ENCODE measurements around the gene PLEKHO2. TPM values are rescaled to one million over a fixed set of nuclear protein-coding genes. Genes with fewer than 3 reads are reported as not detected.

The PLEKHO2 gene
- total and polyA plus RNA-seq, 2 donors (not counting 3 experiments of a cell fraction or from before 2014, with no cell fraction given): 21.9 to 24.9 TPM

DNA sequence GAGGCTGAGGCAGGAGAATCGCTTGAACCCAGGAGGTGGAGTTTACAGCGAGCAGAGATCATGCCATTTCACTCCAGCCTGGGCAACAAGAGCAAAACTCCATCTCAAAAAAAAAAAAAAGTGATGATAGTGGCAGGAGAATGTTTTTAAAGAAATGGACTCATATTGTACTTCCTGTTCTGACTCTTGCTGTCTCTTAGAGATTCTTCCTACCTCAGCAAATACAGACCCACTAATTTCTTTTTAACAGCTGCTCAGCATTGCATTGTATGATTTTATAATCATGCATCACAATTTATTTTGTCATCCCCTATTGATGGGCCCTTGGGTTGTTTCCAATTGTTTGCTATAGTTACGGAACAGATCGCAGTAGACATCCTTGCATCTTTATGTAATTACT is 61.1 kb downstream of the PLEKHO2 start:
- Histone ChIP-seq H3K9me3 (replicated peaks; ENCODE audit: control insufficient read depth, insufficient read depth, low read length) (no peaks in the 10 kb centered on the region), H3K9me1 (replicated peaks; ENCODE audit: control insufficient read depth, extremely low read depth, insufficient read depth, low read length) (no peaks in the 10 kb centered on the region), H3K79me2 (ENCODE audit: control insufficient read depth, insufficient read depth, low read length) (no peaks in the 10 kb centered on the region), H3K9ac (replicated peaks; ENCODE audit: extremely low read depth, insufficient read depth, low read length) (no peak overlapping the region), H2AFZ (ENCODE audit: low read depth, low read length) (no peak overlapping the region), H3K4me1 (ENCODE audit: control insufficient read depth, extremely low read depth, insufficient read depth, low read length) (peaks cover 11% of the 10 kb centered on the region), H3K27ac (ENCODE audit: insufficient read depth, low read depth, low read length) (no peak overlapping the region), H3K4me3 (replicated peaks in 1 of 3; ENCODE audit: insufficient read depth in 1 of 3, low read depth in 1 of 3, low read length in 3 of 3) (no peak overlapping the region), H3K36me3 (ENCODE audit: control insufficient read depth in 2 of 2, extremely low read depth in 1 of 2, insufficient read depth in 2 of 2, low read length in 2 of 2) (no peaks in the 10 kb centered on the region), H4K20me1 (replicated peaks; ENCODE audit: control insufficient read depth, extremely low read depth, insufficient read depth, low read length) (no peaks in the 10 kb centered on the region), H3K27me3 (ENCODE audit: control insufficient read depth in 2 of 2, insufficient read depth in 2 of 2, low read length in 2 of 2) (no peaks in the 10 kb centered on the region), H3K4me2 (ENCODE audit: insufficient read depth, low read length) (no peak overlapping the region)
- intact Hi-C loops (cut with micrococcal nuclease) (no loop called here), dilution Hi-C loops (cut with MboI; ENCODE audit: extremely low pct_ligation_motif_present, low sequenced_read_pairs) (no loop called here)
- ChIA-PET CTCF (no interaction called here), POLR2A (no interaction called here)
- no peak for DNase-seq (ENCODE audit: low read depth, low spot score)
- no peak for TF ChIP-seq FOS (IDR thresholded peaks at IDR 0.05; ENCODE audit: borderline replicate concordance, insufficient read depth, low read length)
- TF ChIP-seq POLR2A (IDR thresholded peaks at IDR 0.05; ENCODE audit: low read depth, low read length): no peak
- TF ChIP-seq GATA2 (IDR thresholded peaks at IDR 0.05; ENCODE audit: insufficient read depth, insufficient read length, low read depth, low read length): no peak
- no peak for TF ChIP-seq POLR2AphosphoS5 (IDR thresholded peaks at IDR 0.05; ENCODE audit: insufficient read depth, low read depth, low read length)
- no peak for TF ChIP-seq JUN (IDR thresholded peaks at IDR 0.05; ENCODE audit: borderline replicate concordance, insufficient read depth, insufficient read length, low read depth)
- TF ChIP-seq MYC (IDR thresholded peaks at IDR 0.05; ENCODE audit: low read depth, low read length): no peak
- no peak for TF ChIP-seq MAX (IDR thresholded peaks at IDR 0.05; ENCODE audit: insufficient read depth, insufficient read length)
- TF ChIP-seq, protein P1, sequence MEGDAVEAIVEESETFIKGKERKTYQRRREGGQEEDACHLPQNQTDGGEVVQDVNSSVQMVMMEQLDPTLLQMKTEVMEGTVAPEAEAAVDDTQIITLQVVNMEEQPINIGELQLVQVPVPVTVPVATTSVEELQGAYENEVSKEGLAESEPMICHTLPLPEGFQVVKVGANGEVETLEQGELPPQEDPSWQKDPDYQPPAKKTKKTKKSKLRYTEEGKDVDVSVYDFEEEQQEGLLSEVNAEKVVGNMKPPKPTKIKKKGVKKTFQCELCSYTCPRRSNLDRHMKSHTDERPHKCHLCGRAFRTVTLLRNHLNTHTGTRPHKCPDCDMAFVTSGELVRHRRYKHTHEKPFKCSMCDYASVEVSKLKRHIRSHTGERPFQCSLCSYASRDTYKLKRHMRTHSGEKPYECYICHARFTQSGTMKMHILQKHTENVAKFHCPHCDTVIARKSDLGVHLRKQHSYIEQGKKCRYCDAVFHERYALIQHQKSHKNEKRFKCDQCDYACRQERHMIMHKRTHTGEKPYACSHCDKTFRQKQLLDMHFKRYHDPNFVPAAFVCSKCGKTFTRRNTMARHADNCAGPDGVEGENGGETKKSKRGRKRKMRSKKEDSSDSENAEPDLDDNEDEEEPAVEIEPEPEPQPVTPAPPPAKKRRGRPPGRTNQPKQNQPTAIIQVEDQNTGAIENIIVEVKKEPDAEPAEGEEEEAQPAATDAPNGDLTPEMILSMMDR (IDR thresholded peaks at IDR 0.05; ENCODE audit: extremely low read depth in 1 of 2, insufficient read depth in 1 of 2, low read depth in 1 of 2, low read length in 2 of 2): no peak
- TF ChIP-seq EZH2 (IDR thresholded peaks at IDR 0.05; ENCODE audit: borderline replicate concordance, low read depth, low read length, severe bottlenecking): no peak
- no peak for FAIRE-seq
- no TSS peak for BruUV-seq (replicated peaks)
